GM12872 (cell line): ENCODE results near the gene CD180.

Experiments used
- TF ChIP-seq, protein P1 (sequence below): IDR thresholded peaks from 3 replicates; pipeline ENCODE4 v1.5.1; 2011; ENCODE audit warnings: low read depth, mild to moderate bottlenecking, low read length, moderate library complexity; ENCODE audit not compliant: insufficient read depth

The CD180 gene

DNA sequence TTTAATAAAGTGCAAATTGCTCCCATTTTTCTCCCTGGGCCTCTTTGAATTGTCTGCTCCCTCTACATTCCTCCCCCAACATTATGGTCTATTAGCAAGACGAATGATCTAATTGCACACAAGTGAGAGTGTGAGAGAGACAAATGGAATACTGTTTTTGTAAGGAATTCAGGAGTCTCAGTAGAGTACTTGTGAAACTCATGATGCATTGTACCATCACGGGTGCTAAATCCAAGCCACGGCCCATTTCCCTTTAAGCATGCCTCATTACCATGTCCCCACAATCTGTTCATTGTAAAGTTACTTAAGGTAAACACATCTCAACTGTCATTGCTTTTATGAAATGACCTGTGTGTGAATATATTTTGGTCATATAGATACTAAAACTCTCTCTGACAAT is 62.8 kb downstream of the CD180 start:
- TF ChIP-seq, protein P1, sequence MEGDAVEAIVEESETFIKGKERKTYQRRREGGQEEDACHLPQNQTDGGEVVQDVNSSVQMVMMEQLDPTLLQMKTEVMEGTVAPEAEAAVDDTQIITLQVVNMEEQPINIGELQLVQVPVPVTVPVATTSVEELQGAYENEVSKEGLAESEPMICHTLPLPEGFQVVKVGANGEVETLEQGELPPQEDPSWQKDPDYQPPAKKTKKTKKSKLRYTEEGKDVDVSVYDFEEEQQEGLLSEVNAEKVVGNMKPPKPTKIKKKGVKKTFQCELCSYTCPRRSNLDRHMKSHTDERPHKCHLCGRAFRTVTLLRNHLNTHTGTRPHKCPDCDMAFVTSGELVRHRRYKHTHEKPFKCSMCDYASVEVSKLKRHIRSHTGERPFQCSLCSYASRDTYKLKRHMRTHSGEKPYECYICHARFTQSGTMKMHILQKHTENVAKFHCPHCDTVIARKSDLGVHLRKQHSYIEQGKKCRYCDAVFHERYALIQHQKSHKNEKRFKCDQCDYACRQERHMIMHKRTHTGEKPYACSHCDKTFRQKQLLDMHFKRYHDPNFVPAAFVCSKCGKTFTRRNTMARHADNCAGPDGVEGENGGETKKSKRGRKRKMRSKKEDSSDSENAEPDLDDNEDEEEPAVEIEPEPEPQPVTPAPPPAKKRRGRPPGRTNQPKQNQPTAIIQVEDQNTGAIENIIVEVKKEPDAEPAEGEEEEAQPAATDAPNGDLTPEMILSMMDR = no peak

GRCh38 chr5:67133217-67133616 is 63.4 kb downstream of the CD180 start:
- TF ChIP-seq, protein P1 = no peak

DNA sequence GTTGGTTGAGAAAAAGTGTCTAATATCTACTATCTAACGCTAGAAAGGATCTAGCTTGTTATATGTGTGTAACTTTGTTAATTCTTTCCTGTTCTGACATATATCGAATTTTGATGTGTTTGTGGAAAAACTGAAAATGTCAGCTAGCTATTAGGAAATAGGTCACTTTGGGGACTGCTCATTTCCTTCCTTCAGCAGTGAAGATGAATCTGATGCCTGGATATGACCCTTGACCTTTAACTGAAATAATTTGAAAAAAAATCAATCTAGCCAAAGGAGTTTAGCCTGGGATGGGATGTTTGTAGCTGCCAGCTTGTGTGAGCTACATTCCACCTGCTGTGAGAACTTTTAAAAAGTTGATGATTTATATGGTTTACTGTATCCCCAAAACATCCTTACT is 66.8 kb downstream of the CD180 start:
- TF ChIP-seq, protein P1 = no peak
